A549 (cell line): ENCODE data around the gene CBX5. TPM values are rescaled to one million over a fixed set of nuclear protein-coding genes. Genes with fewer than 3 reads are reported as not detected.
A peak's percentile ranks its signal among the peaks of the same experiment; 100 is the strongest.

Source experiments
- ATAC-seq, 2 experiments: fragments of 200-7000 bp in 1 of 2; fragments of >200 bp in 1 of 2; cut with Nextera tagmentation in 1 of 2; cut with Tn5 transposase in 1 of 2; 3 replicates each; pipeline versions ENCODE4 v1.8.0 to v1.9.1; 2018 to 2020; ENCODE audit warnings: mild to moderate bottlenecking in 1 of 2, moderate library complexity in 1 of 2
- CTCF ChIA-PET: fragments of 300-600 bp; sonication (Branson Sonifier 250); formaldehyde crosslinking; extraction: SDS; loops from one replicate; lab custom pipeline; 2021; ENCODE audit warnings: antibody characterized with exemption, inconsistent platforms; lab: Yijun Ruan, JAX
- POLR2A ChIA-PET: fragments of 350-600 bp; formaldehyde crosslinking; extraction: SDS; loops from one replicate; lab custom pipeline; 2021; ENCODE audit warnings: antibody characterized with exemption, inconsistent platforms; lab: Yijun Ruan, JAX
- DNase-seq, 2 experiments: peaks; one replicate each; pipeline versions ENCODE4 v3.0.0 to v3.0.0-alpha.2; 2011 to 2016; ENCODE audit warnings: low read depth in 1 of 2, low spot score in 1 of 2
- FAIRE-seq: peaks from 2 replicates; lab custom pipeline; 2011; peaks lifted over from hg19 to GRCh38; lab: Jason Lieb, UNC
- H3K27ac ChIP-seq, 2 experiments: fragments of >200 bp; sonication (Bioruptor Twin); formaldehyde crosslinking; 3 replicates each; pipeline ENCODE4 v1.5.1; 2016 to 2017
- H3K4me1 ChIP-seq: fragments of >200 bp; sonication (Bioruptor Twin); formaldehyde crosslinking; 3 replicates; pipeline ENCODE4 v1.6.1; 2016
- H3K4me2 ChIP-seq: fragments of >200 bp; sonication (Bioruptor Twin); formaldehyde crosslinking; 3 replicates; pipeline ENCODE4 v1.6.1; 2016
- H3K4me3 ChIP-seq: fragments of >200 bp; sonication (Bioruptor Twin); formaldehyde crosslinking; 3 replicates; pipeline ENCODE4 v1.5.1; 2016
- H3K9me3 ChIP-seq: fragments of >200 bp; sonication (Bioruptor Twin); formaldehyde crosslinking; 3 replicates; pipeline ENCODE4 v1.6.1; 2016
- ATOH8 ChIP-seq: fragments of 250-450 bp; sonication (Bioruptor Pico); IDR thresholded peaks from 2 replicates; pipeline ENCODE4 v1.5.0; 2020; ENCODE audit warnings: low read depth, mild to moderate bottlenecking, moderate library complexity
- BCL3 ChIP-seq: fragments of >200 bp; sonication (Bioruptor Twin); formaldehyde crosslinking; IDR thresholded peaks from 3 replicates; pipeline ENCODE4 v1.6.1; 2016
- CBX2 ChIP-seq: fragments of 200-600 bp; sonication (generic); IDR thresholded peaks from 2 replicates; pipeline ENCODE4 v1.6.1; 2016; ENCODE audit warnings: low read depth, mild to moderate bottlenecking, borderline replicate concordance
- CBX8 ChIP-seq: fragments of 200-600 bp; sonication (generic); IDR thresholded peaks from 2 replicates; pipeline ENCODE4 v1.6.1; 2016
- CEBPB ChIP-seq, 2 experiments: fragments of >200 bp in 1 of 2; sonication (Bioruptor Twin) in 1 of 2; formaldehyde crosslinking in 1 of 2; IDR thresholded peaks; 2 replicates each; pipeline ENCODE4 v1.6.1; 2012 to 2016
- ELK1 ChIP-seq: fragments of 150-350 bp; IDR thresholded peaks from 2 replicates; pipeline ENCODE4 v1.6.1; 2014; ENCODE audit warnings: low read depth, mild to moderate bottlenecking, low read length
- ESRRA ChIP-seq: fragments of 150-350 bp; IDR thresholded peaks from 2 replicates; pipeline ENCODE4 v1.6.1; 2014; ENCODE audit warnings: mild to moderate bottlenecking, low read length, borderline replicate concordance
- FOSL2 ChIP-seq, 2 experiments: fragments of 450-650 bp in 1 of 2; fragments of >200 bp in 1 of 2; sonication (Bioruptor Twin) in 1 of 2; formaldehyde crosslinking; IDR thresholded peaks; 2 replicates each; pipeline versions ENCODE4 v1.5.0 to v1.6.1; 2016 to 2020; ENCODE audit warnings: mild to moderate bottlenecking in 1 of 2, moderate library complexity in 1 of 2
- HDAC2 ChIP-seq: fragments of 200-600 bp; sonication (generic); IDR thresholded peaks from 2 replicates; pipeline ENCODE4 v1.6.1; 2016
- JUNB ChIP-seq: fragments of >200 bp; sonication (Bioruptor Twin); formaldehyde crosslinking; IDR thresholded peaks from 2 replicates; pipeline ENCODE4 v1.6.1; 2016
- KDM1A ChIP-seq: fragments of 200-600 bp; sonication (generic); IDR thresholded peaks from 2 replicates; pipeline ENCODE4 v1.6.1; 2016; ENCODE audit warnings: low read depth, mild to moderate bottlenecking
- MAZ ChIP-seq: fragments of 150-350 bp; IDR thresholded peaks from 2 replicates; pipeline ENCODE4 v1.6.1; 2014; ENCODE audit warnings: antibody characterized with exemption, low read depth, low read length, borderline replicate concordance
- MYC ChIP-seq: IDR thresholded peaks from 2 replicates; pipeline ENCODE4 v1.6.1; 2012; ENCODE audit warnings: mild to moderate bottlenecking, inconsistent platforms, low read length, improper control_type of control experiment, borderline replicate concordance
- NFE2L2 ChIP-seq: fragments of 150-350 bp; conservative IDR thresholded peaks from 2 replicates; pipeline ENCODE4 v1.6.1; 2014; ENCODE audit warnings: low read length
- NR3C1 ChIP-seq: fragments of >200 bp; sonication (Bioruptor Twin); formaldehyde crosslinking; IDR thresholded peaks from 3 replicates; pipeline ENCODE4 v1.6.1; 2017
- PHF8 ChIP-seq: fragments of 200-600 bp; sonication (generic); IDR thresholded peaks from 2 replicates; pipeline ENCODE4 v1.6.1; 2016; ENCODE audit warnings: low read depth, mild to moderate bottlenecking, antibody characterized with exemption, moderate library complexity, borderline replicate concordance
- POLR2A ChIP-seq: IDR thresholded peaks from 2 replicates; pipeline ENCODE4 v1.6.1; 2012; ENCODE audit warnings: mild to moderate bottlenecking, low read length
- POLR2AphosphoS2 ChIP-seq: conservative IDR thresholded peaks from 2 replicates; pipeline ENCODE4 v1.6.1; 2012; ENCODE audit warnings: low read length, improper control_type of control experiment, inconsistent platforms
- RAD21 ChIP-seq, 2 experiments: fragments of >200 bp in 1 of 2; sonication (Bioruptor Twin) in 1 of 2; formaldehyde crosslinking in 1 of 2; IDR thresholded peaks in 1 of 2; conservative IDR thresholded peaks in 1 of 2; 2 replicates in 1 of 2; 3 replicates in 1 of 2; pipeline ENCODE4 v1.6.1; 2012 to 2018; ENCODE audit warnings: inconsistent platforms in 1 of 2
- RARB ChIP-seq: fragments of 250-450 bp; sonication (Bioruptor Pico); IDR thresholded peaks from 2 replicates; pipeline ENCODE4 v1.8.0; 2021; ENCODE audit warnings: mild to moderate bottlenecking, moderate library complexity
- RCOR1 ChIP-seq: fragments of 150-350 bp; IDR thresholded peaks from 2 replicates; pipeline ENCODE4 v1.6.1; 2014; ENCODE audit warnings: antibody characterized with exemption, low read length, low read depth
- RFX5 ChIP-seq: fragments of 450-650 bp; IDR thresholded peaks from 2 replicates; pipeline ENCODE4 v1.7.1; 2014; ENCODE audit warnings: antibody characterized with exemption, mild to moderate bottlenecking, moderate library complexity
- SREBF2 ChIP-seq: fragments of 450-650 bp; IDR thresholded peaks from 2 replicates; pipeline ENCODE4 v1.6.1; 2014; ENCODE audit warnings: mild to moderate bottlenecking, moderate library complexity
- TFCP2L1 ChIP-seq: fragments of 250-450 bp; sonication (Bioruptor Pico); IDR thresholded peaks from 2 replicates; pipeline ENCODE4 v1.5.0; 2021; ENCODE audit warnings: mild to moderate bottlenecking
- ZFP36 ChIP-seq: fragments of 450-650 bp; IDR thresholded peaks from 2 replicates; pipeline ENCODE4 v1.6.1; 2014; ENCODE audit warnings: borderline replicate concordance; ENCODE audit not compliant: partially characterized antibody
- WGBS: methylation state at CpG from one replicate; pipeline ENCODE4 v1.1.6; 2017; ENCODE audit errors: missing lambda C conversion rate; 5-methylcytosine and 5-hydroxymethylcytosine counted together
- polyA plus RNA-seq, 4 experiments: library from polyadenylated mRNA; depleted of rRNA in 3 of 4; stranded (reverse); fragments of >200 nt; fragmentation: RNase III in 1 of 4; extraction: RNeasy Plus Mini Kit Qiagen cat#74134 plus additional on column Dnase treatment in 1 of 4; gene quantifications; 2 replicates in 3 of 4; 3 replicates in 1 of 4; pipeline ENCODE4 v1.2.3, GENCODE V29; 2011 to 2017

Gene CBX5
- polyA plus RNA-seq, 2 of the 4 experiments (the other 2 are of a cell fraction): 39.5 to 129 TPM

- no peak overlapping the region for H3K4me2 ChIP-seq
- peak overlapping the region; percentile 3 to 14; a peak in 3 of 6 replicates for H3K27ac ChIP-seq
Observed at GRCh38 chr12:54197010-54197409, 82.9 kb downstream of the CBX5 start.

GRCh38 chr12:54196396-54196795 is 83.5 kb downstream of the CBX5 start:
- POLR2A ChIA-PET: no interaction called here

More at GRCh38 chr12:54197010-54197409, 82.9 kb downstream of the CBX5 start:
- H3K4me3 ChIP-seq: no peak overlapping the region
- ATAC-seq (no peak), FAIRE-seq (no peak), DNase-seq (no peak)
- no peaks in the 10 kb centered on the region for H3K9me3 ChIP-seq
- ChIA-PET CTCF (interaction anchor here (6.4 to 24.8 kb wide), 5 partner anchors 11 to 211 kb away, joined by 50 to 1074 read pairs (median 200); partner anchors contain the start of genes HOXC10, HOXC5, HOXC6 and HOXC8), POLR2A (interaction anchor here (1.1 kb wide), 1 partner anchor 165 kb away, joined by 3 read pairs; no protein-coding TSS in a partner anchor)
- WGBS: 85% methylated on average over 5 of the region's 5 CpGs
- H3K4me1 ChIP-seq: peaks cover 13% of the 10 kb centered on the region
- TF ChIP-seq ZFP36 (no peak), ESRRA (no peak), POLR2AphosphoS2 (no peak), SREBF2 (no peak), MAZ (no peak), RARB (no peak), CBX2 (no peak), JUNB (no peak), RFX5 (no peak), HDAC2 (no peak), POLR2A (no peak), RCOR1 (no peak), MYC (no peak), PHF8 (no peak), ATOH8 (no peak)

More at GRCh38 chr12:54196396-54196795, 83.5 kb downstream of the CBX5 start:
- 81% methylated on average over 5 of the region's 5 CpGs for WGBS
- H3K9me3 ChIP-seq: no peaks in the 10 kb centered on the region
- DNase-seq (no peak), FAIRE-seq (no peak)
- peak overlapping the region; percentile 49; the same call in 2 of the 3 replicates for H3K4me2 ChIP-seq
- peak overlapping the region in 1 of 2 experiments; percentile 66; a peak in 3 of 6 replicates for H3K27ac ChIP-seq
- H3K4me1 ChIP-seq: peaks cover 17% of the 10 kb centered on the region
- CTCF ChIA-PET: interaction anchor here (6.4 to 24.8 kb wide), 4 partner anchors 12 to 210 kb away, joined by 50 to 1074 read pairs (median 338); partner anchors contain the start of genes HOXC10, HOXC5, HOXC6 and HOXC8
- H3K4me3 ChIP-seq: no peak overlapping the region
- no peak for TF ChIP-seq CBX8
- no peak for TF ChIP-seq NFE2L2
- TF ChIP-seq MAZ: no peak
- no peak for TF ChIP-seq FOSL2 (IDR thresholded peaks at IDR 0.05)
- no peak for TF ChIP-seq FOSL2 (CRISPR knock-in tag; IDR thresholded peaks at IDR 0.05)
- TF ChIP-seq ELK1: no peak
- TF ChIP-seq NR3C1: no peak
- TF ChIP-seq BCL3: no peak
- no peak for TF ChIP-seq CEBPB (IDR thresholded peaks at IDR 0.05)
- no peak for TF ChIP-seq RARB
- no peak for TF ChIP-seq JUNB
- no peak for TF ChIP-seq POLR2A
- no peak for TF ChIP-seq POLR2AphosphoS2
- no peak for TF ChIP-seq KDM1A
- no peak for TF ChIP-seq TFCP2L1 (CRISPR knock-in tag)
- TF ChIP-seq RCOR1: no peak
- TF ChIP-seq RAD21 (conservative IDR thresholded peaks at IDR 0.05 in 1 of 2, IDR thresholded peaks at IDR 0.05 in 1 of 2): no peak
- TF ChIP-seq, all 56 proteins: peak for 0
- no peak for ATAC-seq
